Left cardiac atrium (tissue), 4 donors: ENCODE measurements around the gene SLK. TPM values are rescaled to one million over a fixed set of nuclear protein-coding genes. Genes with fewer than 3 reads are reported as not detected.

Experiments used
- ATAC-seq, 2 donors: fragments of 200-7000 bp; cut with Tn5 transposase; one replicate each; pipeline ENCODE4 v1.9.1; 2020; ENCODE audit warnings: mild to moderate bottlenecking in 2 of 2, moderate library complexity in 2 of 2
- DNase-seq: peaks from one replicate; pipeline ENCODE4 v3.0.0-alpha.2; 2020
- intact Hi-C, 2 donors: fragments of 100-400 bp; cut with DNase I; formaldehyde crosslinking; loops; one replicate each; pipeline versions ENCODE4 v1.14.1 to v1.15.1; 2022 to 2023
- total RNA-seq, 2 donors: library from RNA; stranded (reverse); fragmentation: NEBNext Ultra II Directional; extraction: Animal tissue kit (Norgen Biotek cat#: 25700); gene quantifications; one replicate each; pipeline ENCODE4 v1.2.1, GENCODE V29; 2021
- donor health status: DM: no; HTN: yes; CAD: no.
- donor health status: DM: no; HTN: yes; CAD: no; lungs with severe emphysema.
- donor health status: DM: yes; HTN: yes; CAD: no.
- donor health status: Dilated cardiomyopathy.

The SLK gene
- total RNA-seq, 2 donors from 2014 or later: 29.0 to 42.2 TPM

- no peak for DNase-seq
- peak in 1 of 2 donors; percentile 80 for ATAC-seq
- intact Hi-C loops: no loop called here
Observed at GRCh38 chr10:103934308-103934707, 32.6 kb upstream of the SLK start.

GRCh38 chr10:103936022-103936421 lies 30.9 kb upstream of the SLK start:
- ATAC-seq: peak in 1 of 2 donors; percentile 73
- intact Hi-C loops: no loop called here
- no peak for DNase-seq

GRCh38 chr10:103939522-103939921 lies 27.4 kb upstream of the SLK start:
- DNase-seq (no peak), ATAC-seq (no peak)
- intact Hi-C loops: no loop called here

GRCh38 chr10:103941801-103942200 lies 25.1 kb upstream of the SLK start:
- DNase-seq (no peak), ATAC-seq (no peak)
- intact Hi-C loops: no loop called here

GRCh38 chr10:103942866-103943265 lies 24.1 kb upstream of the SLK start:
- intact Hi-C loops: no loop called here
- DNase-seq (no peak), ATAC-seq (no peak)

DNA sequence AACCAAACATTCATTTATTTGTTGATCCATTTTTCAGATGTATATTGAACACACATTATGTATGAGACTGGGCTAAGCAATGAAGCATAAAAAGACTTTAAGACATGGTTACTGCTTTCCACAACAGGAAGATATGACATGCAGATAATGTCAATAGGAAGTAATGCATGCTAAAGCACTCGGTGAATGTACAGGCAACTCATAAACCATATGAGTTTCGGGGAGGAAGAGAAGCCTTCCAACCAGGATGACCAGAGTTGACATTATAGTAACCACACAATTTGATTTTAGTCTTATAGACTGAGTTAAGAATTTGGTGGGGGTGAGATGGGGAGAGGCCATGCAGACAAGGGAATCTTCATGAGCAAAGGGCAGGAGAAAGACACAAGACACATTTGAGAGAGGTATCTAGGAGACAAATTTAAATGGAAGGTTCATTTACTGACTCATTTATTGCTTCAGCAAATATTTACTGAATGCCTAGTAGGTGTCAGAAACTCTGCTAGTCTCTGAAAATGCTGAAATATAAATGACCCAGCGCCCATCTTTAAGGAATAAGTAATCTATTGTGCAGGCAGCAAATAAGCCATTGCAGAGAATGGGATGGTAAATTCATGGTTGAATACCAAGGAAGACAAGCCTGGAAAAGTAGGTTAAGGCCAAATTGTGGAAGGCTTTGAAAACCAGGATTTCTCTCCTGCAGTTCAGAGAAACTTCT lies 19.0 kb upstream of the SLK start:
- intact Hi-C loops: no loop called here
- DNase-seq (no peak), ATAC-seq (no peak)

DNA sequence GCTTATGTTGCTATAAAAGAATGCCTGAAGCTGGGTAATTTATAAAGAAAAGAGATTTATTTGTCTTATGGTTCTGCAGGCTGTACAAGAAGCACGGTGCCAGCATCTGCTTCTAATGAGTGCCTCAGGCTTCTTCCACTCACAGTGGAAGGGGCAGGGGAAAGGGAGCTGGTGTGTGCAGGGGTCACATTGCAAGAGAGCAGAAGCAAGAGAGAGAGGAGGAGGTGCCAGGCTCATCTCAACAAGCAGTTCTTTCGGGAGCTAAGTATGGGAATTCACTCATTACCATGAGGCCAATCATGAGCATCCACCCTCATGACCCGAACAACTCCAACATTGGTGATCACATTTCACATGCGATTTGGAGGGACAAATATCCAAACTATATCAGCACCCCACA lies 17.2 kb upstream of the SLK start:
- DNase-seq: no peak
- intact Hi-C loops: no loop called here
- no peak for ATAC-seq

GRCh38 chr10:103951183-103951582 lies 15.8 kb upstream of the SLK start:
- intact Hi-C loops: no loop called here
- DNase-seq (no peak), ATAC-seq (no peak)

DNA sequence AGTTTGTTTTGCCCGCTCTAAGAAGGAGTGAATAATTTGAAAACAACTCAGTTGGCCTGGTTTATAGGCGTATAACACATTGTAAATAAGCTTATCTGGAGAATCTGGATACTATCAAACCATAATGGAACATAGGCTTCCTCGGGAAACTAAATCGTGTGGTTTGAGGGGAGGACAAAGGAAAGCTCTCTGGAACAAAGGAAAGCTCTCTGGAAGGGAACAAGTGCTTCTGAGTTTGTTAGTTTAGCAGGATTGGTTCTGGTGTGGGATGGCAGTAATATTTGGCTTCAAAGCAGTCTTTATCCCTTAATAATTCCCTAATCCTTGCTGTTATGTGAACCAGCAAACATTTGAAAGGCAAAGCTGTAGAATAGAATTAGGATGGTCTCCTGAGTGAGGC lies 15.0 kb upstream of the SLK start:
- intact Hi-C loops: no loop called here
- no peak for ATAC-seq
- DNase-seq: no peak

- no peak for ATAC-seq
- DNase-seq: no peak
- intact Hi-C loops: no loop called here
Observed at GRCh38 chr10:103954543-103954942, 12.4 kb upstream of the SLK start.

DNA sequence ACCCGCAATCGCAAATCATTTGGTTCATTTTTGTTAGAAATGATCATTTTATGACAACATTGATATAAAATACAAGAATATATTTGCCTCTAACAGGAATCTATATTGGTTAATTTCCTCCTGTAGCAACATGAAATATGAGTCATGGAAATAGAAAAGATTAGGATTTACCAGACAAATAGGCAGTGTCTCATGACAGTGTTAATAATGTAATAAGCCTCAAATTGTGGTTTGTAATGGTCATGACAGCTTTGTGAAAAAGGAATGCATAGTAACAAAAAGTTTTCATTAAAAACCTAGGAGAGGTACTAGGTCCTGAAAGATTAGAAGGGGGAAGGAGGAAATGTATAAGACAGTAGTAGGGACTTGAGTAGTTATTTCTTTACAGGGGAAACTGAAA lies 7.9 kb upstream of the SLK start:
- ATAC-seq: peak in 1 of 2 donors; percentile 45
- intact Hi-C loops: no loop called here
- no peak for DNase-seq

DNA sequence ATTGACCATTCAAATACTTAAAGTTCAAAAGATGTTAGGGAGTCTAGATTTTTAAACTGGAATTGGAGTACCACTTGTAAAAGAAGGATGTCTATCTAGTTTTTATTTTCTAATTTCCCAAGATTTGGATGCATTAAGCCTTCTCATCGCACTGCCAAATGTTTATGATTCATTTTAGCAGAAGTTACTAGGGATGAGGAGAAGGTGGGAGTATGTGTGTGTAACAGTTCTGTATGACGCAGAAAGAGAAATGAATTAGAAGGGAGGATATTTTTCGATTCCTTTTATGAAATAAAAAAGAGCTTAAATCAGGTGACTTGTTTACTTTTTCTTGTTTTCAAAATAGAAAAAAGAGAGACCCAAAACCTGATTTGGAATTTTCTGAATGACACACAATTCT lies 6.8 kb upstream of the SLK start:
- DNase-seq: no peak
- intact Hi-C loops: loop anchor here in 1 of 2 donors (5.0 kb wide), 1 partner anchor 38 kb away; no protein-coding TSS in a partner anchor
- ATAC-seq: peak in 1 of 2 donors; percentile 87

- intact Hi-C loops: loop anchor here in 1 of 2 donors (2.0 kb wide), 1 partner anchor 153 kb away; no protein-coding TSS in a partner anchor
- DNase-seq: no peak
- peak; percentile 54 to 75 for ATAC-seq
Observed at GRCh38 chr10:103967448-103968071, 620 bp downstream of the SLK start.

- intact Hi-C loops: loop anchor here in 1 of 2 donors (2.0 kb wide), 1 partner anchor 152 kb away; no protein-coding TSS in a partner anchor
- DNase-seq: no peak
- no peak for ATAC-seq
Observed at GRCh38 chr10:103968441-103969391, 1.8 kb downstream of the SLK start.

DNA sequence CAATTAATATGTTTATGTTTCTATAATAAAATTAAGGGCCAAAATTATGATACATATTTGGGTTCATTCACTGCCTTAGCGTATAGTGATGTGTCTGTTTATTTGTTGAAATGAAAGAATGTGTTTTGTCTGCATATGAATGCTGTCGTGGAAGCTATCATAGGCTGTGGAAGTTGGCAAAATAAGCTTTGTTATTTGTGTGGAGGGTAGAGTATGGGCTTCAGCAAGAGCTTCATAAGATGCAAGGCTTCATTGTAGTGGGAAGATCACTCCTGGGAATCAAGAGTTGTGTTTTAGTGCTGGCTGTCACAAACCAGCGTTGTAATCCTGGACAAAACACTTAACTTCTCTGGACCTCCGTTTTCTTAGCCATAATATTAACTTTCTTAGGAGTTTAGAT lies 2.5 kb downstream of the SLK start:
- DNase-seq: no peak
- intact Hi-C loops: loop anchor here in 1 of 2 donors (2.0 kb wide), 1 partner anchor 151 kb away; no protein-coding TSS in a partner anchor
- ATAC-seq: no peak

GRCh38 chr10:103969857-103970627 lies 3.1 kb downstream of the SLK start:
- intact Hi-C loops: loop anchor here in 1 of 2 donors (2.0 kb wide), 1 partner anchor 151 kb away; no protein-coding TSS in a partner anchor
- no peak for DNase-seq
- no peak for ATAC-seq

- ATAC-seq (no peak), DNase-seq (no peak)
- intact Hi-C loops: no loop called here
Observed at GRCh38 chr10:103975169-103975568, 8.2 kb downstream of the SLK start.

- ATAC-seq: no peak
- DNase-seq: no peak
- intact Hi-C loops: no loop called here
Observed at GRCh38 chr10:103977204-103977603, 10.3 kb downstream of the SLK start.

- no peak for ATAC-seq
- intact Hi-C loops: no loop called here
- DNase-seq: no peak
Observed at GRCh38 chr10:103979530-103979929, 12.6 kb downstream of the SLK start.
